GM12891 (cell line): ENCODE measurements around the gene OGDH.

Source experiments
- PAX5 ChIP-seq: IDR thresholded peaks from 2 replicates; pipeline ENCODE4 v1.6.1; 2011; ENCODE audit warnings: low read length, moderate library complexity, mild to moderate bottlenecking; ENCODE audit not compliant: insufficient read depth, severe bottlenecking
- POLR2A ChIP-seq: IDR thresholded peaks from 2 replicates; pipeline ENCODE4 v1.6.1; 2011; ENCODE audit warnings: low read depth, low read length, control low read depth
- POLR2AphosphoS5 ChIP-seq: IDR thresholded peaks from 2 replicates; pipeline ENCODE4 v1.6.1; 2011; ENCODE audit warnings: low read depth, low read length, control low read depth
- POU2F2 ChIP-seq: IDR thresholded peaks from 2 replicates; pipeline ENCODE4 v1.6.1; 2011; ENCODE audit warnings: low read depth, mild to moderate bottlenecking, control low read depth, low read length, moderate library complexity
- SPI1 ChIP-seq: IDR thresholded peaks from 2 replicates; pipeline ENCODE4 v1.6.1; 2011; ENCODE audit warnings: low read depth, low read length, control low read depth
- TAF1 ChIP-seq: IDR thresholded peaks from 2 replicates; pipeline ENCODE4 v1.6.1; 2011; ENCODE audit warnings: low read depth, low read length, control low read depth

GRCh38 chr7:44565795-44566559, 40.5 kb upstream of the OGDH start:
- TF ChIP-seq POLR2A (no peak), SPI1 (no peak), POLR2AphosphoS5 (no peak), TAF1 (no peak), PAX5 (no peak), POU2F2 (no peak)
